Astrocyte of the hippocampus (primary cell): ENCODE data around the gene MKS1.
A peak's percentile ranks its signal among the peaks of the same experiment; 100 is the strongest.

Experiments used
- DNase-seq: peaks from one replicate; pipeline ENCODE4 v3.0.0; 2011; ENCODE audit warnings: low read depth, low spot score

Gene MKS1

DNA sequence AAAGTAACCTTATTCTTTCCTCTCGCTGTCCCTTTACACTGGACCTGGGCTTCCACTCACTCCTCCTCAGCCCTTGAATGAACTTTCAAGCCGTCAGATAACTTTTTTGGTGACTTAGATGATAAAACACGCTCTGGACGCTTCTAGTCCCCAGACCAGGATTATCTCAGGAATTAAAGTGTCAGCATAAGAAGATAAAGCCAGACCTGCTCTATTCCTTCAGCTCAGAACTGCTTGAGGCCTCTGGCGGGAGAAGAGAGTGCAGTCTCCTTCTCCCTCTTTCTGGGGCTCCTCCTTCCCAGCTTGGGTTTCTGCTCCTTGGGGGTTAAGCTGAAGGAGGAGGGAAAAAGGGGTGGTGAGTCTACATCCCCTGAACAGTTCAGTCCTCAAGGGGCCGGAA is 25.9 kb upstream of the MKS1 start:
- DNase-seq: no peak

DNA sequence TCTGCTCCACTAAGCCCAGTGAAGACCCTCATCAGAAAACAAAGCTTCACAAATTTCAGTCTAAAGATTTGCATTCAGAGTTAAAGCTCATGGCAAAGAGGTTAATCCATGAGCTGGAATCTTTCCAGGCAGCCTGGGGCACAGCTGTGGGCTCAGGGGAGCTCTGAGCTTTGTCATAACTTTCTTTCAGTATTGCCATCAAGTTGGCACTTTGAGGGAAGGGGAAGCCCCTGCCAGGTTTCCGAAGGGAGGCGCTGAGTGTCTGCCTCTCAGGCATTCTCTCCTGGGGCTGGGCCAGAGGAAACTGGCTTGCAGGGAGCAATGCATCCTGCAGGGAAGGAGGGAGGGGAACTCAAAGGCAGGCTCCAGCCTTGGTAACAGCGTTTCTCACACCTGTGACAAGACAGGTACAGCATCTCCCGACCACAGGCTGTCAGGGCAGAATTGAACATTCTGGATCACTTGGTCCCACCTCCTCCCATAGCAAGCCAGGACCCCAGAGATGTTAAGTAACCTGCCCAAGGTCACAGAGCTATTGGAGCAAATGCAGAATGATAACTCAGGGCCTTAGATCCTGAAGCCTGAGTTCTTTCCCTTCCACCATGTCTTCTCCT is 23.2 kb upstream of the MKS1 start:
- DNase-seq: peak; percentile 11

DNA sequence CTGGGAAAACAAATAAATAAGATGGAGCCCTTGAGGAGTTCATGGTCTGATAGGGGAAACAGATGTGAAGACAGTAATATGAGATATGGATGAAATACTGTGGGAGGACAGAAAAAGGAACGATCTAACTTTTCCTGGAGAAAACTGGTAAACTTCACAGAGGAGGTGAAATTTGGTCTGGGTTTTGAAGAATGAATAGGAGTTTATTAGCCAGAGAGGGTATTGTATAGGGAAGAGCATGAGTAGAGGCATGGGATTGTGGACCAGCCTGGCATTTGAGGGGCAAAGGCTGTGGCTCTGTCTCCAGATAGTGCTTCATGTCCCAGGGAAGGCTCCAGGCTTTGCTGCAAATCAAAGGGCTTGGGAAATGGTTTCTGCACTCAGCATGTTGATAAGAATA is 20.9 kb upstream of the MKS1 start:
- DNase-seq: no peak

DNA sequence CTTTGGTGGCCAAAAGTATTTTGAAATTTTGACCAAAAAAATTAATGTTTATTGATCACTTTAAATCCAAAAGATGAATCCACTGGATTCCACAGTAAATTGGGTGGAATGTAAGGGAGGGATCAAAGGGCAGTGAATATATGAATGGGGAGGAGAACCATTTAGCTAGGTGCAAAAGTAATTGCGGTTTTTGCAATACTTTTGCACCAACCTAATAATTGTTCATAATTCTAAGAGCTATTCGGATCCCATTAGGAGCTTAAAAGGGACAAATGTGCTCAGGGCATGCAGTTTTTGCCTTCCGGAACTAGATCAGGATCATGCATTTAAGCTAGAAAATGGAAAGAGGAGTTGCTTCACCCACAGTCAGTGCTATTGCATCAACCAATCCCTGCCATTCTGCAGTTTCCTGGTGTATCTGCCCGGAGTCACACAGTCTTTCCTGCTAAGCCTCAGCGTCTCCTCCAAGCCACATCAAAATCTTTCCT is 19.1 kb upstream of the MKS1 start, which contains the start of gene LPO:
Gene LPO, plus strand, starts transcription at position 438 of the 488 bp plus-strand sequence. CDS start 4,396 bp downstream, outside the sequence.
- DNase-seq: no peak

DNA sequence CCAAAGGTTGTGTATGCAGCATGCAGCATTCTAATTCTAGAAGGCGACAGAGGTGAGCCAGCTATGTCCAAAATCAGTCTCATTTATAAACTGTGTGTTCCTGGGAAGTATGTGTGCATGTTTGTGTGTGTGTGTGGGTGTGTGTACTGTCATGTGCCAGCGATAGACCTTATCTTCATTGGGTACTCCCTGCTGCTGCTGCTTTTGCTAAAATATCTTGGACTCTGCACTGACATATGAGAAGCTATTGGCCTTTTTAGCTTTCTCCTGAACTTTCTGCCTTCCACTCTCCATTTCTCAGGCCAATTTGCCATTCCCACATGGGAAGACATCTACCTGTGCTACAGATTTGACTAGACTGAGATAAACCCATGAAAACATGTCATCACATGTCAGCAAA is 17.3 kb upstream of the MKS1 start:
- no peak for DNase-seq

DNA sequence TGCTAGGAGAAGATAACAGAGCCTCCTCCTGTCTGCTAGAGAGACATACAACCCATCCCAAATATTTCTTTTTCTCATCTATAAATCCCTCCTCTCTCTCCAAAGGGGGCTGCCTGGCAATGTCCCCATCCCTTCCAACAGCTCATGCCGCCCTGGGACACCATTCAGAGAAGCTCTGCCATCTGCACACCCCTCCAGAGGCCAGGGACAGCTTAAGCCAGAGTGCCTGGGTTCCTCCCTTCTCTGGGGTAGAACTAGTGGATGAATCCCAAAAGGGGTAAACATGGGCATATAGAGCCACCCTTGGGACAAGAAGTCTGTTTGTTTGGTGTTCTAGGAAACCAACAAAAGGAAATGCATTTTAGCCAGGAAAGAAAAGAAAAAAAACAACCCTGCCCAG is 16.8 kb upstream of the MKS1 start:
- no peak for DNase-seq

DNA sequence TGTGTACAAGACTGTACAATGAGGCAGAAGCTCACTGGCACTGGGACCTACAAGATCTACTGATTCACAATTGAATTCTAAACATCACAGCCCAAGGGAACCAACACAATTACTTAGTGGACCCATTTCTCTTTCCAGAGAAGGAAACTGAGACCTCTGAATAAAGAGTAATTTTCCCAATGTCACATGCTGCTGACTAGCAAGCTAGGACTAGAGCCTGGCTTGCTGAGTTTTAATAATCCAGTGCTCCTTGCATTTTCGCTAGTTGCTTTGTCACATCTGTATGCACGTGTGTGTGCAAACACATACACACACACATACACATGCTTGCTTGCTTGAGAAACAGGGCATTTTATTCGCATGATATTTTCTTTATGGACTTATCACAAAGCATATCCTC is 15.5 kb upstream of the MKS1 start:
- DNase-seq: no peak

DNA sequence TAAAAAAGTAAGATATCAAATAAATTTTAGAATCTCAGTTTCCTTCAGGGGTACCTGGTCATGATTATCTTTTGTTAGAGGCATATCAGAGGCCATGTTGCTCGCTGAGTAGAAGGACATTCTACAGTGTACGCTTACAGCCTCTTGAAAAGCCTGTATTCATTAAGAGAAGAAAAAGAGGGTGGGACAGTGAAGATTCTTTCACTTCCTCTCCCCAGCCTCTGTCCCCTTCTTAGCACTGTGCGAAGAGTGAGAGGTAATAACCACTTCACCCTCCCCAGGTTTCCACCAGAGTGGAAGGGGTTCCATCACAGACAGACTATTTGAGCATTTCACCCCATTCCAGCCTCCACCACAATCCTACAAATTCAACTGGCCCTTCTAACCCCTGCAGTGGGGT is 14.5 kb upstream of the MKS1 start:
- DNase-seq: no peak

DNA sequence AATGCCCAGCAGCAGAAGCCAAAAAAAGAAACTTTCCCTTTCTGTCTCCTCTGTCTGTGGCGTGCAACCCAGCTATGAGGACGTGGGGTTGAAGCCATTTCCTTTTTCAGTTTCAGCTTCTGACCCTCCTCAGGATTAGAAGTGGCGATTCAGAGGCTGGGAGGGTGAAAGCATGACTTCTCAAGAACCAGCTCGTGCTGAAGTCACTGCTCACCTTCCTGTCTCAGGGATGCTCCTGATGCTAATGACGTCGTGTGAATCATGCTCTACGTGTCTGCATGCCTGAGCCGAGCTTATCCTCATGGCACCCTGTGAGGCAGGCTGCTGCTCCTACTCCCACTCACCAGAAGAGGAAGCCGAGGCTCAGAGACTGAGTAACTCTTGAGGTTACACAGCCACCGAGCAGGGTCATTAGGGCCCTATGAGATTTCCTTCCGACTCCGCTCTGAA is 13.7 kb upstream of the MKS1 start:
- peak; percentile 38 for DNase-seq

DNA sequence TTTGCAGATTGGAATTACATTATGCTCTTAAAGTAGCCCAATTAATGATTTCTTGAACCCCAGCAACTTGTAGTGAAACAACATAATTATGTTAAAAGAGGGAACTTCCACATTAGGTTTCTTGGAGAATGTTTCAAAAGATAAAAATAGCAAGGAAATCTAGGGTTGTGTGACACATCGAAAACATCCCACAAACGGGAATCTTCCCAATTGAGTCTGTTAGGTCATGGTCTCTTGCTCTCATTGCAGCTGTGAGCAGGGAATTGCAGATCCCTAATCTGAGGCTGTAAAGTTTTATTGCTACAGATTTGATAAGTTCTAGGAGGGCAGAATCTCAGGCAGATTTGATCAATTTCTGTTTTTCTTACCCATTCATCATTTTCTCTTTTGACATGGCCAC is 12.6 kb upstream of the MKS1 start:
- DNase-seq: no peak

DNA sequence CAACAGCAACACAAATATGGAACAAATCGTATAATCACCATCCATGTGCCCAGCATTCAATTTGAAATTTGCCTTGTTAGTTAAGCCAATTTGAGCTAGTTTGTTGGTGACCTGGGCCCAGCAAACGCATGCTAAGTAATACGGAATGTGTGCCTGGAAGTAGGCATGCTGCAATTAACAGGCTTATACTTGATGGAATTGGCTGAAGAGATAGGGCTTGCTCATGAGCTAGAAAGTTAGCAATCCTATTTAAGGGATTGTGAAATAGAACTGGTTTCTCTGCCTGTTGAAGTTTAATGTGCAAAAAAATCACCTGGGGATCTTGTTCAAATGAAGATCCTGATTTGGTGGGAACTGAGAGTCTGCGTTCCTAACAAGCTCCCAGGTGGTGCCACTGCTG is 10.8 kb upstream of the MKS1 start:
- DNase-seq: no peak

DNA sequence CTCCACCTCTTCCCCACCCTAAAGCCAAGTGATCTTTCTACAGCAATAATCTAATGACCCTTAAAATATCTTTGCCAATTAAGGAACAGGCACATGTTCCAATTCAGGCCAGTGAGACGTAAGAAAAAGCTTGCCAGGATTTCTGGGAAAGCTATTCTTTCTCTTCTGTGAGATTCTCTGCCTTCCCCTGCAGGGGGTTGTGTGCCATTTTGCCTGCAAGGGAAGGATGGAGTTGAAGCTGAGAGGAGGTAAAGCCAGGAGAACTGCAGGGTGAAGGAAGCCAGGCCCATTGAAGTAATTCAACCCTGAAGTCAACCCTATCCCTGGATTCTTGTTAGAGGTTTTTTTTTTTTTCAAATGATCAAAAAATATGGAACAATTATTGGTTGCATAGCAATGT is 10.3 kb upstream of the MKS1 start:
- DNase-seq: no peak

DNA sequence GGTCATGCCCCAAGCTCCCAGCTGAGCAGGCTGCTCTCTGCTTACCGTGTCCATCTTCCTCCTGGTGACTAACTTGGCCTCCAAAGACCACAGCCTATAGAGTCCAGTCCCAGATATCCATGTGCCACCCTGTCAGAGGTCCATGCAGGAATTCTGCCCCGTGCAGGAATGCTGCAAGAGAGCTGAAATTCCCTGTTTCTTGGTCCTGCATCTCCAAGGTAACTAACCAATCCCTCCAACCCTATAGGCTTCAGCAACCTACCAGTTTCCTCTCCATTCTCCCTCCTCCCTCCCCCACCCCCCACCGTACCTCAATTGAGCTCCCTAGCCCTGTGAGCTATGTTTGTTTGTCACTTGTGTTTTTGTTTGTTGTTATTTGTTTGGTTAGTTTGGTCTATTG is 9.6 kb upstream of the MKS1 start:
- no peak for DNase-seq

DNA sequence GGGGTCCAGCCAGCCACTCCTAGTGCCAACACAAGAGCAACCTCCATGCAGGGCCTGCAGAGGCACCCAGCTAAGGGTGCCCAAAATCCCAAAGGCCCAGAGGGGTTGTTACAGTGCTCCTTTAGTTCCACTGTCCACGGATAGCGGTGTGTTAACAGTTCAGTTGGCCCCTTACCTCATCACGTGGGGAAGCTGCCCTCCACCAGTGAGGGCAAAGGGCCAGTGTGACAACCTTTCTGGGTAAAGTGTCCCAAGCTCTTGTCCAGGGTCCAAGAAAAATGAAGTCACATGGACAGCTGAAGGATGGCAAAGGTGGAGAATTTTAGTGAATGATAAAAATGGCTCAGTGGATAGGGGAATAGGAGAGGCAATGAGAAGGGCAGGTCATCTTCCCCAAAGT is 8.7 kb upstream of the MKS1 start:
- DNase-seq: no peak

DNA sequence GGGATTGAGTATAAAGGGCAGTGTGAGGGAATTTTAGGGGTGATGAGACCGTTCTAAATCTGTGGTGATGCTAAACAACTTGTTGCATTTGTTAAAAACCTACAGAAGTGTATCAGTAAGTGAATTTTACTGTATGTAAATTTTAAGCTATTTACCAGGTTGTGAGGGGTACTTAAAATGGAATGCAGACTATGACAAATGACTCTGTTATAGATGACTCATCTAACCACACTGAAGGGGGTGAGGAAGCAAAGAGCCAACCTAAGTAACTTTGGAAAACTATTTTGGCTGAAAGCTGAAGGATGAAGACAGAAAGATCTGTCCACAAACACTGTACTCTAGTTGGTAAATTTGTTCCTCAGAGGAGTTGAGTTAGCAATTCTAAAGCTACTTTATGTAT is 5.3 kb upstream of the MKS1 start:
- peak; percentile 80 for DNase-seq

DNA sequence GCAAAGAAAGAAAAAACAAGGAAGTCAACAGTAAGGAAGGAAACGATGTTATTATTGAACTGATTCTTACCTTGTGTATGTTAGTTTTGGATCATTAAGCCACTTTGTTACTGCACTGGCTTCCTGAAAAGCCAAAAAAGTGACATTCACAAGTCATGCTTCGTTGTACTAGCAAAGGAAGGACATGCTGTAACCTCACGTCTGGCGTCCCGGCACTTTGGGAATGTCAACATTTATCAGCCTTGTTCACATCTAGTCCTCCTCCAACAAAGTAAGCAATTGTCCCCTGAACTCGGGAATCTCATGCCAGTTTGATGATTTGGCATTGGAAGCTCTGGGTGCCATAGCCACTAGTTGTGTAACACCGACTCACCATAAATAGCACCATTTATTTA is 731 bp upstream of the MKS1 start:
- DNase-seq: peak; percentile 5

DNA sequence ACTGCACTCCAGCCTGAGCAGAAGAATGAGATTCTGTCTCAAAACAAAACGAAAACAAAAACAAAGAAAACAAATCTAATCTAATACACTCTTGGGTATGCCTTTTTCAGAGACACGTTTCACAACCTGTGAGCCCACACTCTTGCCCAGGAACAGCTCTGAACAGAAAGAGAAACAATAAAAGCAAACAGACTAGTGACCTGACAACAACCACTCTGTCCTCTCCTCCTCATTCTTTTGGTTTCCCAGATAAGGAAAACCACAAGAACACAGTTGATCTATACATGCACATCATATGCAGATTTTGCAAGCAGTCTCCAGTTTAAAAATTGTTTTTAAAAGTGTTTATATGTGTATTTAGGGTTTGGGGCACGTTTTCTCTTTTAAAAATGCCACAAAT is 1.3 kb downstream of the MKS1 start:
- DNase-seq: no peak

DNA sequence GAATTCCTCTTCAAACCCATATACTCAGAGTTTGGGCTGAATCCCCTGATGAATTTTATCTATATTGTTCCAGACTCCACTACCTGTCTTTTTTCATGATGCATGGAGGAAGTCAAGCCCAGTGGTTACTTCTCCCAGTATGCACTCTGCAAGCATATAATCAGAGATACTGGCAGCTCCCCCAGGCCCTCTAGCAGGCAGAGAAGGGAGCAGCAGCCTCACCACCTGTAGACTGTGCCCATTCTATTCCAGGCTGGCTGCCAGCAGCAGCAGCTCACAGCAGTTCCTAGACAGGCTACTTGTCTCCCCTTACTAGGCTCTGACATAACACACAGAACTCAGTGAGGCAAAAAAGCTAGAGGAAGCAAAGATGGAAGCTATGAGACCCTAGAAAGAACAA is 3.4 kb downstream of the MKS1 start:
- DNase-seq: no peak

DNA sequence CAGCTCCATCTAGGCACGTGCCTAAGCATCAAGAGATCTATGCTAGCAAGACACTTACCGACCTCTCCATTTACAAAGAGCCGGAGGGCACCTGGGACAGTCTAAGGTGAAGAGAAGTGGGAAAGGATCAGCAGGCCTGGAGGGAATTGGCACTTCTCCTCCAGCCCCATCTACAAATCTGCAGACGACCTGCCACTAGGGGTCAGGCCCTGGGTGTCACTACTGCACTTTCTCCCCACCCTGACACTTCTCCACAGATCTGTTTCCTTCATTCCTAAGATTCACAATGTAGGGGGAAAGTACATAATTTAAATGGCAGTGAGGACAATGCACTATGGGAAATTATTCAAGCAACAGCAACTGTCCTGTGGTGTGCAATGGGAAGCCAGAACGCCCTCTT is 8.1 kb downstream of the MKS1 start:
- DNase-seq: no peak

DNA sequence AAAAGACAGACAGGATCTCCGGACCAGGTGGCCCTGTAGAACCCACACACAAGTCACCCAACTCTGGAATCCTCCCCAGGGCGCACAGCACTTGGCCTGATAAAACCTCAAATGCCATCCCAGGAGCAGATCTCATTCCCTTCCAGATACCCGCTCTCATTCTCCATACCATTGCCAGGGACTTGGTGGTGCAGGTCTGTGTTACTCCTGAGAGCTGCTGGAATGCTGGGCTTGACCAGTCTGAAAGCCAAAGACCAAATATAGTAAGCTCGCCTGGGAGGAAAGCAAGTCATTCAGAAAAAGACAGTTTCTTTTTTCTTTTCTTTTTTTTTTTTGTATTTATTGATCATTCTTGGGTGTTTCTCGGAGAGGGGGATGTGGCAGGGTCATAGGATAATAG is 10.7 kb downstream of the MKS1 start:
- no peak for DNase-seq

DNA sequence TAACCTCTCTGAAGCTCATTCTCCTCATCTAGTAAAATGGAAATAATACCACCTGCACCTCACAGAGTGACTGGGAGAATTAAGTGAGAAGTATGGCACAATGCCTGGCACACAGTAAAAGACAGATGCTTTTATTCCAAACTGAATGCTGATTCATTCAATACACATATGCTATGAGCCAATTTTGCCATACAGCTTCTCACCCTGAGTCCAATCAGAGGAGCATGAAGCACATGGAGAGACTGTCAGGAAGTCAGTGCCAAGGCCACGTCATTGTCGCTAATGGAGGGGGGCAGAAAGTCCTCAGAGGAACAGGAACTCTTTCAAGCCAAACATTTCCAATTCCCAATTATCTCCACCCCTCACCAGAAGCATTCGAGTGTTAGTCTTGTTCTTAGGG is 11.6 kb downstream of the MKS1 start:
- DNase-seq: no peak

DNA sequence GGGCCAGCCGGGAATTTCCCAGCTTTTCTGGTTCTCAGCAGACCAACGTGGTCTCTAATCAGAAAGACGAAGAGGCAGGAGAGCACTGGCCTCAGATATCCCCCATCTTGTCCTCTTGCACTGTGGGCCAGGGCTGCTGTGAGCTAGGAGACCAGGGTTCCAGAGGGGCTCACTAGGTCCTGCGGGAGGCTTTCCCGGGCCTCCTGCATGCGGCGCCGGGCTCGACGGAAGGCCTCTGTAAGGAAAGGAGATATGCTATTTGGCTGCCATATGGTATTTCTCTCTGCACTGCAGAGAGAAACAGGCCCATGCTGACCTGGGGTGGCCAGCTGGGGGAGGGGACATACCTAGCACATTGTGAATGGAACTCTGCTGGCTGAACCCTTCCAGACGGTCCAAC is 13.1 kb downstream of the MKS1 start:
- DNase-seq: no peak

DNA sequence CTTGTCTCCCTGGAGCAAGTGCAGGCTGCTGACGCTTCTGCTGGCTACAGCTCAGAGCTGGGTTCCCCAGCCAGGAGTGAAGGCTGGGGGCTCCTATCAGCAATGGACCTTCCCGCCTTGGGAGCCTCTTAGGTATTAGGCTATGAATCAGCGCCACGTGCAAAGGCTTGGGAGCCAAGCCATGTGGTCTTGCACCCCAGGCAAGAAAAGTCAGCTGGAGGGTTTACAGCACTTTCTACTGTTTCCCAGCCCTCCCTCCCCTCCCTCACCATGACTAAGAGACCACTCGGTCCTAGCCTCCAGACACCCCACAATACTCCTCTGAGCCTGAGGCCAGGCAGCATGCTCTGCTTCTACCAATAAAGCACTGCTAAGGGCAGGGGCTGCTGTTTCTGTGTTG is 14.3 kb downstream of the MKS1 start:
- no peak for DNase-seq

DNA sequence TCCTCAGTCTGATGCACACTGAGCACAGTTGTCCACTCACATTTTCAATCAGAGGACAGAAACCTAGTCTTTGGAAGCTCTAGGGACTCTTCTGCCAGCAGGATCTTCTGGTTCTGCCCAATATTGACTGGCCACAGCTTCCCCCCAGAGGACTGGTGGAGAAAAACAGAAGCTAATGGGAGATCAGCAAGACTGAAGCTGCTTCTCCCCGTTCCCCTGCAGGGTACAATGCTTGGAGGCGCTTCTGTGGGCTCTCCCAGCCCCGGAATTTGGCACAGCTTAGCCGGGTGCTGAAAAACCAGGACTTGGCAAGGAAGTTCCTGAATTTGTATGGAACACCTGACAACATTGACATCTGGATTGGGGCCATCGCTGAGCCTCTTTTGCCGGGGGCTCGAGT is 16.2 kb downstream of the MKS1 start:
- no peak for DNase-seq
